Central memory CD8-positive, alpha-beta T cell (primary cell): Measurements from ENCODE around the gene CSTB.

Source experiments
- ATAC-seq: fragments of 150-1000 bp; cut with Tn5 transposase; replicated peaks from 2 replicates; pipeline ENCODE4 v1.10.0; 2022; ENCODE audit warnings: mild to moderate bottlenecking, moderate FRiP score, moderate number of reproducible peaks; ENCODE audit not compliant: poor library complexity, severe bottlenecking; ENCODE audit errors: extremely low read depth
- DNase-seq, 2 donors: peaks; one replicate each; pipeline ENCODE4 v3.0.0; 2021; ENCODE audit warnings: low spot score in 2 of 2
- H3K27ac Mint-ChIP-seq: one replicate; pipeline ENCODE4 v1.8.0; 2022; ENCODE audit warnings: low read depth, mild to moderate bottlenecking, moderate library complexity, mixed read lengths
- H3K27me3 Mint-ChIP-seq: one replicate; pipeline ENCODE4 v1.8.0; 2022; ENCODE audit warnings: mixed read lengths
- H3K36me3 Mint-ChIP-seq: one replicate; pipeline ENCODE4 v1.8.0; 2022; ENCODE audit warnings: mild to moderate bottlenecking, moderate library complexity, mixed read lengths; ENCODE audit not compliant: insufficient read depth
- H3K4me1 Mint-ChIP-seq: one replicate; pipeline ENCODE4 v1.8.0; 2022; ENCODE audit warnings: mixed read lengths
- H3K4me3 Mint-ChIP-seq: one replicate; pipeline ENCODE4 v1.8.0; 2022; ENCODE audit warnings: mild to moderate bottlenecking, moderate library complexity, mixed read lengths
- H3K9me3 Mint-ChIP-seq: one replicate; pipeline ENCODE4 v1.8.0; 2022; ENCODE audit warnings: mixed read lengths

Gene CSTB

DNA sequence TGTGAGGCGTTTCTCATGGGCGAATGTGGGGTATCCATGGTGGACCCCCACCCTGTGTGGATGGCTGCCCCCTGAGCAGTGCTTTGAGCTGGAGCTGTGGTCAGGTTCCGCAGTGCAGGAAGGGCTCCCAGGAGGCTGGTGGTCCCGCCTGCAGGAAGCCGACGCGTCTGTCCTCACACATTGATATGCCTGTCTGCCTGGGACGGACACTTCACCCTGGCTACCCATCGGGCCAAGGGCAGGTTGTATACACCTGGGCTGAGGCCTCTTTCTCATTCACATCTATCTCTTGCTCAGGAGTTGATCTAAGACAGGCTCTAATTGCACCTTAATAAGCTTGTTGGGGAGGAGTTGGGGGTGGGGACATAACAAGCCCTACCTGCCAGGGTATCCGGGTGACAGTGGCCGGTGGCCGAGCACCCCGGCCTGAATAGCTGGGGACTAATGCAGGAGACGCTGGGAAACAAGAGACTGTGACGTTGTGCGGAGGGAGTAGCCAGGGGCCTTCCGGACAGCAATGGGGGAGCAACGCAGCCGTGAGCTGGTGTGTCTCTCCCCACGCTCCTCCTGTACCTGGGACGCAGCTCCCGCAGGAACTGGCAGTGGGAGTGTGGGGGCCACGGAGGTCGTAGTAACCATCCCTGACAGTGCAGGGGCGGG lies 35.5 kb downstream of the CSTB start:
- Mint-ChIP-seq H3K27me3 (no peaks in the 10 kb centered on the region), H3K36me3 (peaks cover 24% of the 10 kb centered on the region), H3K4me3 (peak overlapping the region; percentile 3), H3K4me1 (peaks cover 12% of the 10 kb centered on the region), H3K9me3 (no peaks in the 10 kb centered on the region), H3K27ac (peak overlapping the region; percentile 83)
- ATAC-seq (peak; percentile 59), DNase-seq (no peak)

DNA sequence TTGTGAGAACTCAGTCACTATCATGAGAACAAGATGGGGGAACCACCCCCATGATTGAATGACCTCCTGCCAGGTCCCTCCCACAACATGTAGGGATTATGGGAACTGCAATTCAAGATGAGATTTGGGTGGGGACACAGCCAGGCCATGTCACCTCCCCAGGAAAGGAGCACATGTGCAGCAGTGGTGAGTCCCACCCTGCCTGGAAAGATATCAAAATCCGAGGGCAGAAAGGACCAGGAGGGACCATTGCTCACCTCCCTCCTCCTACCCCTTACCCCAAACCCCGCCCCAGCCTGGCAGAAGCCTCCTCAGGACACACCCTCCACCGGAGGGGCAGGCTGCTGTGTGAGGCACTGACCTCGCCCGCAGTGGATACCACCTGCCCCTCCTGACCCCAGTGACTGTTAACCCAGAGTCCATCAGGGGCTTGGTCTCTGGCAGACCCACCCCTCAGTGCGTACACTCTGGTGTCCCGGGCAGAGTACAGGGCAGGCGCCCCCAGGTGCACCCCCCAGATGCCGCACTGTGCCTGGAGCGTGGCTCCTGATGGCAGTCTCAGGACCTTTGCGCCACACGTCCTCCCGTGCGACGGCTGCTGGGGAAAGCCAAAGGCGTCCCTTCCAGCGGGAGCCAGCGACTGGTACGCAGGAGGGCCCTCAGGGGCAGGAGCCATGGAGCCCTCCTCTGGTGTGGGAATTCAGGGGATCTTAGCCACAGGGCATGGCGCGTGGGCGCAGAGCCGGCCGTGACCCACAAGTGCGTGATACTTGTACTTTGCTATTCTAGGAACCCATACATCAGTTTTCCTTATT lies 36.3 kb downstream of the CSTB start:
- Mint-ChIP-seq H3K27me3 (no peaks in the 10 kb centered on the region), H3K9me3 (no peaks in the 10 kb centered on the region), H3K36me3 (peaks cover 26% of the 10 kb centered on the region), H3K4me3 (no peak overlapping the region), H3K4me1 (peaks cover 15% of the 10 kb centered on the region), H3K27ac (peak overlapping the region; percentile 83)
- ATAC-seq: peak; percentile 19
- DNase-seq: no peak

DNA sequence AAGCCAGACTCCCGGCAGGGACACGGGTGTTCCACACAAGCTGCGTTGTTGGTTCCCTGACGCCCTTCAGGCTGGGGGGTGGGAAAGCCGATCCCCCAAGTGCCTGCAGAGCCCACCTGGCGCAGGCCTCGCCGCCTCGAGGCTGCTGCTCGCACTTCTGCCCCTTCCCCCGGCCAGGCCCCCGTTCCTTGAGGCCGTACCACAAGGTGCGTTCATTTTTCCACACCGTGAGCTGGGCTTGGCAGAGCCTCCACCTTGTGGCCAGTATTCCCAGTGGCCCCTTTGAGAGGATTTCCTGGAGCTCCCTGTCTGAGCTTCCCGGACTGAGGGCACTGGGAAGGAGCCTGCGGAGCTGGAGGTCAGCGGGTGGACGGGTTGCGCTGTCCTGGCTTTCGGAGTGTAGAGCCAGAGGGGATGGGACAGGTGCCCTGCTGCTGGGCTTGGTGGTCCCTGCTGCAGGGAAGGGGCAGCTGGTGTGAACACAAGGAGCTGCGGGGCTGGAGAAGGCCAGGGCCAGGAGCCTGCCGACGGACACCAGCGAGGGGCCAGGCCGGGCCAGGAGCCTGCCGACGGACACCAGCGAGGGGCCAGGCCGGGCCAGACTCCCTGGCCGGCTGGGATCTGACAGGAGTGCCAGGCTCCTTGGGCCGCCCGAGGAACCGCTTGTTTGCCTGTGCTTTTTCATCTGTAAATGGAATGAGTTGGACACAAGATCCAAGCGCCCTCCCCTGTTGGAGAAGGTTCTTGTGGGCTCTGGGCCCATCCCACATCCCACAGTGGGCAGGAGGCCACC lies 38.8 kb downstream of the CSTB start:
- Mint-ChIP-seq H3K4me1 (peaks cover 38% of the 10 kb centered on the region), H3K36me3 (peaks cover 25% of the 10 kb centered on the region), H3K27ac (no peak overlapping the region), H3K27me3 (no peaks in the 10 kb centered on the region), H3K4me3 (no peak overlapping the region), H3K9me3 (no peaks in the 10 kb centered on the region)
- ATAC-seq (no peak), DNase-seq (no peak)

DNA sequence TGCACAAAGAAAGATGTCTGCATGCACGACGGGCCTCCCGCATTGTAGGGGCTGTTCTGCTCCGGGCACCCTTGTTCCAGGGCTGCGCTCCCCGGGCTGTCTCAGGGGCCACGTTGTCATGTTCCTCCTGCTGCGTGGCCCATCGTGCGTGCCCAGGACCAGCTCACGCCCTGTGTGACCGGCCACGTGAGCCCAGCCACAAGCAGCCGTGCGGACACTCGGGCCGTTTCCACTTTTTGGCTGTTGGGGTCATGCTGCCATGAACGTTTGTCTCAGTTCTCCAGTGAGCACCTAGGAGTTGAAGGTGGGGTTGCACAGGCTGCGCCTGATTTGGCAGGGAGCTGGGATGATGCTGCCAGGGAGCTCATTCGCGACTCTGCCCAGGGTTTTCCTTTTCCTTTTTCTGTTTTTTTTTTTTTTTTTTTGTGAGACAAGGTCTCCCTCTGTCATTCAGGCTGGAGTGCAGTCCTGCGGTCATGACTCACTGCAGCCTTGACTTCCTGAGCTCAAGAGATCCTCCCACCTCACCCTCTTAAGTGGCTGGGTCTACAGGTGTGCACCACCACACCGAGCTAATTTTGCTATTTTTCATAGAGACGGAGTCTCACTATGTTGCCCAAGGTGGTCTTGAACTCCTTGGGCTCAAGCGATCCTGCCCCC lies 39.8 kb downstream of the CSTB start:
- no peak overlapping the region for H3K4me3 Mint-ChIP-seq
- H3K27me3 Mint-ChIP-seq: no peaks in the 10 kb centered on the region
- H3K4me1 Mint-ChIP-seq: peaks cover 48% of the 10 kb centered on the region
- H3K36me3 Mint-ChIP-seq: peaks cover 23% of the 10 kb centered on the region
- H3K9me3 Mint-ChIP-seq: no peaks in the 10 kb centered on the region
- ATAC-seq (no peak), DNase-seq (no peak)
- H3K27ac Mint-ChIP-seq: no peak overlapping the region

DNA sequence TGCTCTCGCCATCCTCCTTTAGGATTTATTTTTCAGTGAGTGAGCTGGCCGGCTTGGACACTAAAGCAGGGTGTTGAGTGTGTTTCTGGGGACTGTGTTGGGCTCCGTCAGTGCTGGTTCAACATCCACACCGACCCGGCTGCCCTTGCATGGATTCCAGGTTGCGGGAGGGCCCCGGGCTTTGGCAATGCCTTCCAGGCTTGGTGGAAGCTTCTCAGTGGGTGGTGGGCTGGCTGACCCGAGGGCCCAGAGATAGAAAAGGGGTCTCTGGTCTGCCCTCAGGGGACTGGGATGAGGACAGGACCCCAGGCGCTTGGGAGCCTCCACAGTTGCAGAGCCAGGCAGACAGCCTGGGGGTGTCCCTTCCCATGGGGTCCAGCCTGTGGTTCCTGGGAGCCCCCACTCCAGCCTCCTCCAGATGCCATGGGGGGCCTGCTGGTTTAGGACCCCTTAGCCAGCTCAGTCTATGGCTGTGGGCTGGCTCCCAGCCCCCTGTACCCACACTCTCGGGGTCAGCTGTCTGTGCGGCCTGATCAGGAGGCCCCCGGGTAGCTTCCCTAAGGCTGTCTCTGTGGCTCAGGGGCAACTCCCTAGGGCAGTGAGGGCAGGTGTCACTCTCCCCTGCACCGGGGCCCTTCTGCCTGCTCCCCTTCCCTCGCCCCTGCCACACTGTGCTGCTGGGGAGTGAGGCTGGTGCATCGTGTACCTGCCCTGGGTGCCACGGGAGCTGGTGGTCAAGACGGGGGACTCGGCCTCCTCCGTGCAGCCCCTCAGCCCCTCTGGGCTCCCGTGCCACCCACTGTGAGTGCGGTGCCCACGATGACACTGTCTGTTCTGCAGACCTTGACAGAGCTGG lies 40.6 kb downstream of the CSTB start:
- H3K27ac Mint-ChIP-seq: peak overlapping the region; percentile 8
- H3K36me3 Mint-ChIP-seq: peaks cover 18% of the 10 kb centered on the region
- DNase-seq (no peak), ATAC-seq (no peak)
- peaks cover 46% of the 10 kb centered on the region for H3K4me1 Mint-ChIP-seq
- H3K27me3 Mint-ChIP-seq: no peaks in the 10 kb centered on the region
- no peaks in the 10 kb centered on the region for H3K9me3 Mint-ChIP-seq
- H3K4me3 Mint-ChIP-seq: peak overlapping the region; percentile 78

DNA sequence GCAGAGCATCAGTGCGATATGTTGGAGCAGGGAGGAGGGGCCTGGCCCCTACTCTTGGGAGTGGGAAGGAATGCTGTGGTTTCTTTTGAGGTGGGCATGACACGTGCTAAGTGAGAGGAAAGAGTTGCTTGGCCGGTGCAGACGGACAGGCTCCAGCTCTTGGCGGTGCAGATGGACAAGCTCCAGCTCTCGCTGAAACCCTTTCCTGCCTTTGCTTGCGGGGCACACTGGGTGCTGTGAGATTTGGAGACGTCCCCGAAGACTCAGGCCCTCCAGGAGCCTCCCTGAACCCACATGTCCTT lies 41.2 kb downstream of the CSTB start:
- Mint-ChIP-seq H3K27ac (peak overlapping the region; percentile 8), H3K27me3 (no peaks in the 10 kb centered on the region), H3K4me3 (peak overlapping the region; percentile 78), H3K9me3 (no peaks in the 10 kb centered on the region), H3K4me1 (peaks cover 46% of the 10 kb centered on the region), H3K36me3 (peaks cover 18% of the 10 kb centered on the region)
- DNase-seq (no peak), ATAC-seq (no peak)

DNA sequence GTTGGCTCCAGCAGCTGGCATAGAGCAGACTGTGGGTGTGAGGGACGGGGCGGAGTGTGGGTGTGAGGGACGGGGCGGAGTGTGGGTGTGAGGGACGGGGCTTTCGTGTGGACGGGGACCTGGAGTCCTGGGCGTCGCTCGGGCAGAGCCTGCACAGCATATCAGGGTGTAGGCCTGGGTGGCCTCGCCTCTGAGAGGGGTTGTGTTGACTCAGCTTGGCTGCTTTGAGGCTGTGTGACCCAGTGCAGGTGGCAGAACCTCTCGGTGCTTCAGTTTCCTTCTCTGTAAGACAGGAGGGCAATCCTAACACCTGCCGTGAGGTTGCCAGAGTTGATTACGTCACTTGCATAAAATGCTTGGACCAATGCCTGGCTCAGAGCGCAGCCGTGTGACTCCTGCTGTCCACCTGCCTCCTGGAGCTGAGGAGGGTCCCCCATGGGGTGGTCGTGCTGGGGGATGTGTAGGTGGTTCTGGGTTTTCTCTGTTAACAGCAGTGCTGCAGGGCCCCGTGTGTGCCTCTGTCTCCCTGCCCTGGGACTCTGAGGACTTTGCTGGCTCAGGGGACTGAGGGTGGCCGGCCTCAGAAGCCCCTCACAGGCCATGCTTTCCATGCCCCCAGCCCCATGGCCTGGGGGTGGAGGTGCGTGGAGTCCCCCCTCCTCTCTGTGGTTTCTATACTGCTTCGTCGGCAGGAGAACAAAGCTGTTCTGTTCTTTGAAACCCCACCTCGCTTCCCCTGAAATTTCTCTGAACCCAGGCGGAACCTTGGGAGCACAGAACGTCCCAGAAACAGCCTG lies 41.8 kb downstream of the CSTB start:
- ATAC-seq (peak; percentile 41), DNase-seq (no peak)
- Mint-ChIP-seq H3K9me3 (no peaks in the 10 kb centered on the region), H3K27me3 (no peaks in the 10 kb centered on the region), H3K36me3 (peaks cover 21% of the 10 kb centered on the region), H3K4me3 (peak overlapping the region; percentile 78), H3K27ac (peak overlapping the region; percentile 97), H3K4me1 (peaks cover 45% of the 10 kb centered on the region)

DNA sequence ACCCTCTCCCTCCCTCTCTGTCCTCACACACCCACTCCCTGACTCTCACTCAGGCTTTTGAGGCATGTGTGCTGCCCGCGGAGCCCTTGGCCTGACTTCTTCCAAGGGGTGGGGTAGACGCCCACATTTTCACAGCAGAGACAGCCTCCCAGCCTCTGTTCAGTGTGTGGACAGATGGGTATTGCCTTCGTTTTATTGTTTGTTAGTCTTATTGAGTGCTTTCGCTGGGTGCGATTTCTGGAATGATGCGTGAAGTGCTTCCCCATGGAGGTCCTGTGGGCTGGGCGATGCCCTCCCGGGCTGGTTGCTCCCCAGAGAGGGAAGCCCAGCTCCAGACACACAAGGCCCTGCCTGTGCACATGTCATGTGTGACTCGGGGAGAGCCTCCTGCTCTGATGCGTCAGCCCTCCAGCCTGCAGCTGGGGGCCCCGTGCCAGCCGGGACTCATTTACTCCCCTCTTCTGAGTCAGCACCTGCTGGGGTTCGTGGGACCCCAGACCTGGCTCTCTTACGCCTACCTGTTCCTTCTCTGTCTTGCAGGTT lies 42.5 kb downstream of the CSTB start:
- Mint-ChIP-seq H3K27ac (peak overlapping the region; percentile 97), H3K27me3 (no peaks in the 10 kb centered on the region), H3K4me3 (peak overlapping the region; percentile 78), H3K4me1 (peaks cover 48% of the 10 kb centered on the region), H3K36me3 (peaks cover 19% of the 10 kb centered on the region), H3K9me3 (no peaks in the 10 kb centered on the region)
- peak; percentile 39 for ATAC-seq
- no peak for DNase-seq

DNA sequence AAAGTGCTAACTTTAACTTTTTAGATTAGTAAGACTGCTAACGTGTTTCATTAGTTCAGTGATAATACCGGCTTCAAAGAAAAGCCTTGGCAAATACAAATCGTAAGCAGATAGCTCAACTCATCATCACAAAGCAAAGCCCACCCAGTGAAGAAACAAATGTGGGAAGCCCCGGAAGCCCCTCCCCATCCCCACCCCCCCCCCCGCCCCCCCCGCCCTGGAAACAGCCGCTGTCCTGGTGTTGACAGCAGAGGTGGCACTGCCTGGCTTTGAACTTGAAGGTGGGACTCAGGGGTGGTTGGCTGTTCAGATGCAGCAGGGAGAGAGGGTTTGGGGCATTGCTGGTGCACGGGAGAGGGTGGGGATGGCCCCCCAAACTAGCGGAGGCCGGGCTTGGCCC lies 43.0 kb downstream of the CSTB start:
- DNase-seq: no peak
- Mint-ChIP-seq H3K9me3 (no peaks in the 10 kb centered on the region), H3K36me3 (peaks cover 24% of the 10 kb centered on the region), H3K27me3 (no peaks in the 10 kb centered on the region), H3K4me1 (peaks cover 54% of the 10 kb centered on the region), H3K27ac (peak overlapping the region; percentile 97), H3K4me3 (peak overlapping the region; percentile 78)
- ATAC-seq: peak; percentile 25

DNA sequence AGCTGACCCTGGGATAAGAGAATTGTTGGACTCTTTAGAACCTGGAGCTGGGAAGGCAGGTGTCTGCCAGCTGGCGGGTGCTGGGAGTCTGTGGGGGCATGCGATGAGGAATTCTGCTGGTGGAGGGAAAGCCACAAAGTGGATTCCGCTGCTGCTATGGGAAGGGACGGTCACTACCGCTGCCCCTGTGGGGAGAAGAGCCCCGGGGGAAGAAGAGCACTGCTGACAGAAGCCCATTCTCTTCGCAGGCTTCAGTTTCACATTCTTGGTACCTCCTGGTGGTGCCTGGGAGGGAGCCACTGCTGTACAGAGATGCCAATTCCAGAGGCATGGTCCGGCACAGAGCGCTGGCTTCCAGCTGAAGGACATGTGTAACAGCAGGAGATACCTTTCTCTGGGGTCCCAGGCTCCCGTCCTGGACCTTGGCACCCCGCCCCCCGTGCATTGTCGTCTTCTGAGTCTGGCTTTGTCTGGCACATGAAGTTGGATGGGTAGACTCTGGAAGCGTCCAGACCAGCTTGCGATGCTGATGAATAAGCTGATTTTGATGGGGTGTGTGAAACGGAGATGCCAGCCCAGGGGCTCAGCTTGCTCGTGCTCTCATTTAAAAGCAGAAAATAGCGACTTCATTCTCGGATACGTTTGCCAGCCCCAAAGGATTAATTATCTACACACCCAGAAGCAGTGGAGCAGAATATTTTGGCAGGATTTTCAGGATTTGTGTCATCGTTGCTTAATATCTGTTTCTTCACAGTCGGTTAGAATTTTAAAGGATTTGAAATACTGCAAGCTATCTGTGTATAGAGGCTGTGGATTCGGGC lies 44.0 kb downstream of the CSTB start:
- H3K36me3 Mint-ChIP-seq: peaks cover 28% of the 10 kb centered on the region
- DNase-seq: no peak
- peak overlapping the region; percentile 97 for H3K27ac Mint-ChIP-seq
- H3K27me3 Mint-ChIP-seq: no peaks in the 10 kb centered on the region
- no peak for ATAC-seq
- peaks cover 62% of the 10 kb centered on the region for H3K4me1 Mint-ChIP-seq
- H3K4me3 Mint-ChIP-seq: peak overlapping the region; percentile 78
- H3K9me3 Mint-ChIP-seq: no peaks in the 10 kb centered on the region
